Left ventricle myocardium inferior (tissue), 1 donor: Measurements from ENCODE around the gene INSYN2B. TPM values are rescaled to one million over a fixed set of nuclear protein-coding genes. Genes with fewer than 3 reads are reported as not detected.

Source experiments
- DNase-seq: peaks from one replicate; pipeline ENCODE4 v3.0.0-alpha.2; 2020
- H3K27ac ChIP-seq: fragments of 200-600 bp; replicated peaks from 2 replicates; pipeline ENCODE4 v1.8.0; 2021
- H3K27me3 ChIP-seq: fragments of 200-600 bp; 2 replicates; pipeline ENCODE4 v1.8.0; 2021; ENCODE audit warnings: low read depth
- H3K36me3 ChIP-seq: fragments of 200-600 bp; 2 replicates; pipeline ENCODE4 v1.8.0; 2021
- H3K4me1 ChIP-seq: fragments of 200-600 bp; 2 replicates; pipeline ENCODE4 v1.8.0; 2021
- H3K4me3 ChIP-seq: fragments of 200-600 bp; 2 replicates; pipeline ENCODE4 v1.8.0; 2021; ENCODE audit warnings: mild to moderate bottlenecking, moderate library complexity
- H3K9me3 ChIP-seq: fragments of 200-600 bp; replicated peaks from 2 replicates; pipeline ENCODE4 v1.8.0; 2021
- intact Hi-C: fragments of 100-400 bp; cut with micrococcal nuclease; formaldehyde crosslinking; loops from one replicate; pipeline ENCODE4 v1.11.0; 2022
- total RNA-seq: library from RNA; stranded (reverse); fragmentation: NEBNext Ultra II Directional; extraction: Animal tissue kit (Norgen Biotek cat#: 25700); gene quantifications from one replicate; pipeline ENCODE4 v1.2.1, GENCODE V29; 2021
- TF ChIP-seq, protein P1 (sequence below): fragments of 200-600 bp; IDR thresholded peaks from 2 replicates; pipeline ENCODE4 v1.8.0; 2021; ENCODE audit warnings: antibody characterized with exemption, mild to moderate bottlenecking, borderline replicate concordance
- donor health status: DM: no; HTN: yes; CAD: no; lungs with severe emphysema.

Gene INSYN2B
- total RNA-seq, 1 donor from 2014 or later, result 0.08 TPM

DNA sequence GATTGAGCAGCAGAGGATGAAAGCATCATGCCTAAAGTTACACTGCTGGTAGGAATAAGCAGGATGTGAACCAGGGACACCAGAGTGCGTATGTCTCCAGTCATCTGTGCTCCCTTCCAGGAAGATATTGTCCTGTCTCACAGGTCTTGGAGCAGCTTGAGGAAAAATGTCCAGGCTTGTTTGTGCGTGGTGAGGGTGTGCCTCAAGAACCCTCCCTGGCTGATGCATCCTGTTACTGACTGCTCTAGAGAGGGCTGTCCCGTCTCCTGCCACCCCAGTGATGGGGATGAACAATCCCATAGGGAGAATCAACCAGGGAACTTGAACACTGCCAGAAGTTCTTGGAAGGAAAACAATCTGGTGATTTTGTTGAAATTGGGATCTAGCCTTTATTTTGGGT is 132.0 kb downstream of the INSYN2B start:
- DNase-seq, result no peak
- no peak overlapping the region for H3K4me3 ChIP-seq
- intact Hi-C loops, result no loop called here
- H3K27ac ChIP-seq, result no peak overlapping the region
- H3K4me1 ChIP-seq, result no peaks in the 10 kb centered on the region
- TF ChIP-seq, protein P1, sequence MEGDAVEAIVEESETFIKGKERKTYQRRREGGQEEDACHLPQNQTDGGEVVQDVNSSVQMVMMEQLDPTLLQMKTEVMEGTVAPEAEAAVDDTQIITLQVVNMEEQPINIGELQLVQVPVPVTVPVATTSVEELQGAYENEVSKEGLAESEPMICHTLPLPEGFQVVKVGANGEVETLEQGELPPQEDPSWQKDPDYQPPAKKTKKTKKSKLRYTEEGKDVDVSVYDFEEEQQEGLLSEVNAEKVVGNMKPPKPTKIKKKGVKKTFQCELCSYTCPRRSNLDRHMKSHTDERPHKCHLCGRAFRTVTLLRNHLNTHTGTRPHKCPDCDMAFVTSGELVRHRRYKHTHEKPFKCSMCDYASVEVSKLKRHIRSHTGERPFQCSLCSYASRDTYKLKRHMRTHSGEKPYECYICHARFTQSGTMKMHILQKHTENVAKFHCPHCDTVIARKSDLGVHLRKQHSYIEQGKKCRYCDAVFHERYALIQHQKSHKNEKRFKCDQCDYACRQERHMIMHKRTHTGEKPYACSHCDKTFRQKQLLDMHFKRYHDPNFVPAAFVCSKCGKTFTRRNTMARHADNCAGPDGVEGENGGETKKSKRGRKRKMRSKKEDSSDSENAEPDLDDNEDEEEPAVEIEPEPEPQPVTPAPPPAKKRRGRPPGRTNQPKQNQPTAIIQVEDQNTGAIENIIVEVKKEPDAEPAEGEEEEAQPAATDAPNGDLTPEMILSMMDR, result no peak
- no peaks in the 10 kb centered on the region for H3K27me3 ChIP-seq
- peaks cover 34% of the 10 kb centered on the region for H3K9me3 ChIP-seq
- peaks cover 6% of the 10 kb centered on the region for H3K36me3 ChIP-seq

DNA sequence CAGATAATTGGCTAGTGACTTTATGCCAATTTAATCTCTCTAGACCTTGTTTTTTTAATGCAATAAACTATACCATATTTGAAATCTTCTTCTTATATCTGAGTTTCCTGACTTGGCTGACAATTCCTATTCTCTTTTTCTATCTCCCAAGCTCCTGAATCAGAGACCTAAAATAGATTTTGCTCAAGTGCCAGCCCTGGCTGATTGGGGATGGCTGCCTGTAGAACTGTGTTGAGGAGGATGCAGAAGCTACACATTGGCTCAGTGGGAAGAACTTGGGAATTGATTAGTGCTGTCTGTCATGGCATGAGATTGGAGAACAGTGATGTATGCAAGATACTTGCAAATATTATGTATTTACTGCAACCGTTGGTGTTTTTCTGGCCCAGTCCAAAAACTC is 132.8 kb downstream of the INSYN2B start:
- no peak overlapping the region for H3K4me3 ChIP-seq
- intact Hi-C loops, result no loop called here
- TF ChIP-seq, protein P1, result no peak
- peaks cover 6% of the 10 kb centered on the region for H3K36me3 ChIP-seq
- H3K27me3 ChIP-seq, result no peaks in the 10 kb centered on the region
- no peak overlapping the region for H3K27ac ChIP-seq
- DNase-seq, result no peak
- H3K4me1 ChIP-seq, result no peaks in the 10 kb centered on the region
- peaks cover 34% of the 10 kb centered on the region for H3K9me3 ChIP-seq

DNA sequence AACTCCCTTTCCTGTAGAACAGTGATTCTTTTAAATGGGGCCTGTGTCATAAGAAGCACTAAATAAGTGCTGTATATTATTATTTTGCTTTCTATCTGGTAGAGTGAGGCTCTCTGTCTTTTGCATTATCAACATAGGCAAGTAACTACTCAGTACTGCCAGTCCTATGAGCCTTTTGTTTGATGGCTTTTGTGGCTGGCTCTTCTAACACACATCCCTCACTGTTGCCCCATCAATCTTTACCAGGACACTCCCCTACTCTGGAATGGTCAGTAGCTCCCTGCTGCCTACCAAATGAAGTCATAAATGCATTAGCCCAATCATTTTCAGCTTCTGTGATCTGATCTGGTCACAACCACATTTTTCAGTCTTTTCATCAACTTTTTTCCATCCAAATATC is 137.6 kb downstream of the INSYN2B start:
- Histone ChIP-seq H3K4me1 (no peaks in the 10 kb centered on the region), H3K27me3 (no peaks in the 10 kb centered on the region), H3K9me3 (peaks cover under 1% of the 10 kb centered on the region), H3K36me3 (no peaks in the 10 kb centered on the region), H3K27ac (no peak overlapping the region), H3K4me3 (no peak overlapping the region)
- no peak for DNase-seq
- intact Hi-C loops, result no loop called here
- TF ChIP-seq, protein P1, result no peak

DNA sequence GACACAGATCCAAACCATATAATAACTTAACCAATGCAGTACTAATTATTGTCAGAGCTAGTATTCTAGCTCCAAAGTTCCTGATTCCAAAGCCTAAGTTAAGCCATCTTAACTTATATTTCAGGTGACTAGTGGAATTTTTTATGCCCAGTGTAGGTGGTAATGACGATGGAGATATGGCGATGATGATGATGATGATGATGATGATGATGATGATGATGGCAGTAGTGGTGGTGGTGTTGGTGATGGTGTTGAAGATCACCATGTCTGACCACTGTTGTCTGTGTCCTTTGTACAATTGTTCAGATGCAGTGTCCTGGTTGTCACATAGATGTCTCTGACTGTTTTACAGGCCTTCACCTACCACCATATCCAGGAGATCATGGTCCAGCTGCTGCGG is 139.9 kb downstream of the INSYN2B start:
- intact Hi-C loops, result no loop called here
- TF ChIP-seq, protein P1, result no peak
- no peaks in the 10 kb centered on the region for H3K9me3 ChIP-seq
- H3K4me3 ChIP-seq, result no peak overlapping the region
- no peaks in the 10 kb centered on the region for H3K27me3 ChIP-seq
- H3K27ac ChIP-seq, result no peak overlapping the region
- H3K36me3 ChIP-seq, result no peaks in the 10 kb centered on the region
- DNase-seq, result no peak
- H3K4me1 ChIP-seq, result no peaks in the 10 kb centered on the region

DNA sequence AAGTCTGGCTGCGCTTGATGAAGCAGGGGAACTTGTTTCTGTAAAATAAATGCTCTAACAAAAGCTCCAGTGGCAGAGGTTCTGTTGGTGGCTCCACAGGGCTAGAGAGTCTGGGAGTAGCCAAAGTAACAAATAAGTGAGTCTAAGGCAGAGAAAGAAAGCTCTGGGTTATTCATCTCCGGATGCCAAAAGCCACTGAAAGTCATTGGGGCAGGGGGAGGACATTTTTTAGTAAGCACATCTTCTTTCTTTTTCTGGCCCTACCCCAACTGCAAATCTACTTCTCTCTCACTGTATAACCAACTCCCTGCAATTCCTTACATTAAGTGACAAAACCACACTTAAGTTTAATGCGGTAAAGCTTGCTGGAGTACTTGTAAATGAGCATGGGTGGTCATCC is 141.6 kb downstream of the INSYN2B start:
- Histone ChIP-seq H3K27ac (no peak overlapping the region), H3K36me3 (no peaks in the 10 kb centered on the region), H3K27me3 (no peaks in the 10 kb centered on the region), H3K4me3 (no peak overlapping the region), H3K9me3 (no peaks in the 10 kb centered on the region), H3K4me1 (no peaks in the 10 kb centered on the region)
- TF ChIP-seq, protein P1, result no peak
- DNase-seq, result no peak
- intact Hi-C loops, result no loop called here

DNA sequence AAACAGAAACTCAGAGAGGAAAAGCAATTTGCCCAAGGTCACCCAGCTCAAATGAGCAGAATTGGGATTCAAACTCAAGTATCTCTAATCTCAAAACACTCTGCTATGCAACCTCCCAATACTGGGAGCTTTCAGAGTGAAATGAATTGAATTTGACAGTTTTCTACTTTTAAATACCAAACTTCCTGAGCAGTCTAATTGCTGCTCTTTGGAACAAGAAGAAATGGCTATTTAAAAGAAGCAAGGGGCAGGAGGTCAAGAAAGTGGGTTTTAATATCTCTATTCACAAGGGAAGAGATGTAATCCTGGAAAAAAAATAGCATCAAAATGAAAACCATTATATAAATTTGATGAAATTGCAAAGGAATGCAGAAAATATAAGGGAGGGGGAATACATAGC is 142.6 kb downstream of the INSYN2B start:
- Histone ChIP-seq H3K4me3 (no peak overlapping the region), H3K4me1 (no peaks in the 10 kb centered on the region), H3K36me3 (no peaks in the 10 kb centered on the region), H3K27ac (no peak overlapping the region), H3K27me3 (no peaks in the 10 kb centered on the region), H3K9me3 (no peaks in the 10 kb centered on the region)
- no peak for DNase-seq
- intact Hi-C loops, result no loop called here
- TF ChIP-seq, protein P1, result no peak
